Measurements from ENCODE around the gene NCCRP1. TPM values are rescaled to one million over a fixed set of nuclear protein-coding genes. Genes with fewer than 3 reads are reported as not detected.

Gene NCCRP1
- under 0.01 TPM for total RNA-seq

DNA sequence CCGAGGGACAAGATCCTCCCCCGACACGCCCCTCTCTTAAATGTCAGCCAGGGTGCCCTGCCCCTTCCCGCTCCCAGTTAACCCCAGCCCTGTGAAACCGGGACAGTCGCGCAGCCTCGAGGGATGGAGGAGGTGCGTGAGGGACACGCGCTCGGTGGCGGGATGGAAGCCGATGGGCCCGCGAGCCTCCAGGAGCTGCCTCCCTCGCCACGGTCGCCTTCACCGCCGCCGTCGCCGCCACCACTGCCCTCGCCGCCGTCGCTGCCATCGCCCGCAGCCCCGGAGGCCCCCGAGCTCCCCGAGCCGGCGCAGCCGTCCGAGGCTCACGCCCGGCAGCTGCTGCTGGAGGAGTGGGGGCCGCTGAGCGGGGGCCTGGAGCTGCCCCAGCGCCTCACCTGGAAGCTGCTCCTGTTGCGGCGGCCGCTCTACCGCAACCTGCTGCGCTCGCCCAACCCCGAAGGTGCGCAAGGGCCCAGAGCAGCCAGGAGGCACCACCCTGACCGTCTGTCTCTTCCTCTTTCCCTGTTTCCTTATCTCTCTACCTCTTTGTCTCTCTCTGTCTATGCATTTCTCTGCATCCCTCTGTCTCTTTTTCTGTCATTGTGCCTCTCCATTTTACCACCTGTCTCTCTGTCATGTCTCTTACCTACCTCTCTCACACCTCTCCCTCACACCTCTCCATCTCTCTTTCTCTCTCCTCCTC is at the start of gene NCCRP1:
Gene NCCRP1, plus strand, starts transcription at position 105 of the 703 bp plus-strand sequence. Its CDS starts 19 bp downstream, at position 124.
- DNase-seq (ENCODE audit: low read depth in 2 of 3, low spot score in 2 of 3), result no peak

- no peak for DNase-seq (ENCODE audit: low read depth in 2 of 3, low spot score in 2 of 3)
Observed at GRCh38 chr19:39147480-39147879, 49.3 kb upstream of the NCCRP1 start.

GRCh38 chr19:39148939-39149529 is 47.7 kb upstream of the NCCRP1 start:
- no peak for DNase-seq (ENCODE audit: low read depth in 2 of 3, low spot score in 2 of 3)

DNA sequence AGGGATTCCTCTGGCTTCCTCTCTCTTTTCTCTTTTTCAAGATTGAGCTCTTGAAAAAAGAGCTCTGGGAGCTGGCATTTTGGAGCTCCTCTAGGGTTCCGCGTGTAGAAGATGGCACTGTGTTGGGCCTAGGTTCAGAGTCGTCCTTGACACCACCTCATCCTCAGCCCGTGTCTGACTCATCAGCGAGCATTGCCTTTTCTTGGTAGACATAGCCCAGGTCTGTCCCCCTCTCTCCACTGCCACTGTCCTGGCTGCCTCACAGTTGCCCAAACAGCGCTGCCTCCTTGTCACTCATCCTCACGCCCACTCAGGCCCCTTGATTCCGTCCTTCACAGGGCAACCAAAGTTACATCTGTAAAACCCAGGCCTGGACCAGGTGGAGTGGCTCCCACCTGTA is 46.5 kb upstream of the NCCRP1 start:
- no peak for DNase-seq (ENCODE audit: low read depth in 2 of 3, low spot score in 2 of 3)

GRCh38 chr19:39150807-39151600 is 45.8 kb upstream of the NCCRP1 start:
- no peak for DNase-seq (ENCODE audit: low read depth in 2 of 3, low spot score in 2 of 3)

GRCh38 chr19:39152066-39152465 is 44.7 kb upstream of the NCCRP1 start:
- DNase-seq (ENCODE audit: low read depth in 2 of 3, low spot score in 2 of 3), result no peak

GRCh38 chr19:39154100-39154628 is 42.6 kb upstream of the NCCRP1 start:
- DNase-seq (ENCODE audit: low read depth in 2 of 3, low spot score in 2 of 3), result no peak

DNA sequence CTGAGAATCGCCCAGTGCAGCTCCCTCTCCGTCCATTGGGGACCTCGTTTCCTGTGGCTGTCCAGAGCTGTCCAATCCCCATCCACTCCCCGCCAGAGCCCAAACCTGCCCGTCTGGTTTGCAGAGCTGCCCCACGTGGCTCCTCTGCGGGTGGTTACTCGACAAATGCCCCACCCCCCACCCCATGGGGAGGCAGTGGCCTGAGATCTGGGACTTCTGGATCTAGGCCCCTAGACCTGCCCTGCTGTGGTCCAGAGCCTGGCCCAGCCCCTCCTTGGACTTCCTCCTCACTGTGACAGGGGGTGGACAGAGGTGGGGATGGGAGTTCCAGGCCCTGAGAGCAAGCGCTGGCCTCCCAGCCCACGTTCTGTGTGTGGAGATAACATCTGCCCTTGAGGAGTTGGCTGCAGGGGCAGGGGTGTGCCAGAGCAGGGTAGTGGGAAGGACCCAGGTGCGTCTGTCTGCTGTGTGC is 42.1 kb upstream of the NCCRP1 start:
- DNase-seq (ENCODE audit: low read depth in 2 of 3, low spot score in 2 of 3), result no peak

DNA sequence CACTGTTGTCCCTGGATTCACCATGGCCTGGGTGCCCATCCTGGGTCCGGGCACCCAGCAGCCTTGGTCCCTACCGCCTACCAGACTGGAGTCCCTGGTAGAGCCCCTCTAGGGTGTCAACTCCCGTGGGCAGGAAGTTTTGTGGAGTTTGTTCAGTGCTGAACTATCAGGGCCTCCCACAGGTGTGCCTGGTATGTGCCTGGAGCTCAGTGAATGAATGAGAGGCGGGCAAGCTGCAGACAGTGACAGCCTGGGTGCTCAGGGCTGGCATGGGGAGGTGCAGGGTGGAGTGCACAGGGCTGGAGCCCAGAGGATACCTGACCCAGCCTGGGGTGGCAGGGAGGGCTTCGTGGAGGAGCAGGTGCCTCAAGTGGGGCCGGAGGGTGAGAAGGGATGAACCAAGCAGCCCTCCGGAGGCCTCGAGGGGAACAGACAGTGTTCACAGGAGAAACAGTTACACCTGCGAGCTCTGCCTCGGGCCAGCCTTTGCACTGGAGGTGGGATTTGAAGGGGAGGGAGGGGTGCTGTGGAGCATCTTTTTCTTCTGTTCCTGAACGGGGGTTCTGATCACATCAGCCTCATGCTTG is 41.6 kb upstream of the NCCRP1 start:
- no peak for DNase-seq (ENCODE audit: low read depth in 2 of 3, low spot score in 2 of 3)

GRCh38 chr19:39155741-39156140 is 41.0 kb upstream of the NCCRP1 start:
- DNase-seq (ENCODE audit: low read depth in 2 of 3, low spot score in 2 of 3), result no peak

- DNase-seq (ENCODE audit: low read depth in 2 of 3, low spot score in 2 of 3), result no peak
Observed at GRCh38 chr19:39156326-39157230, 40.2 kb upstream of the NCCRP1 start.

- DNase-seq (ENCODE audit: low read depth in 2 of 3, low spot score in 2 of 3), result no peak
Observed at GRCh38 chr19:39157275-39157996, 39.3 kb upstream of the NCCRP1 start.

- DNase-seq (ENCODE audit: low read depth in 2 of 3, low spot score in 2 of 3), result no peak
Observed at GRCh38 chr19:39157997-39158389, 38.8 kb upstream of the NCCRP1 start.

DNA sequence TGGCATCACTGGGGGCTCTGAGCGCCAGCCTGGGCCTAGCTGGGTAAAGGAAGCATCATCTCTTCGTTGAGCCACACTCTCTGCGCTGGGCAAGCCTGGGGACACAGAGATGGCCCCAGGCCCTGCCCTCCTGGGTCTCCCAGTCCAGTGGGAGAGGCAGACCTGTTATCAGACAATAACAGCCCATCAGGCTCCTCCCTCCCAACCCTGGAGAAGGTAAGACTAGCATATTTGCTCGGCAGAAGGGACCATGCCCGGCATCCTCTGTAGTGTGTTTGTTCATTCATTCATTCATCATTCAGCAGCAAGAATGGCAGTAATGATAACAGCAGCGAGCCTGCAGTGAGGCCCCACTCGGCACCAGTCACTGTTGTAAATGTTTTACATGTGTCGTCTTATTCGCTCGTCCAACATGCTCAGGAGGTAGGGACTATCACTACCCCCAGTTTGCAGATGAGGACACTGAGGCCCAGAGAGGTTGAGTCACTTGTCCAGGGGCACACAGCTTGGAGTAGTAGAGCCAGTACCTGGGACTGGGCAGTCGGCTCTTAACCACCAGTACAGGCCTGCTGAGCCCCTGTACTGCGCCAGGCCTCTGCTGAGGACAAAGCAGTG is 38.0 kb upstream of the NCCRP1 start:
- no peak for DNase-seq (ENCODE audit: low read depth in 2 of 3, low spot score in 2 of 3)

DNA sequence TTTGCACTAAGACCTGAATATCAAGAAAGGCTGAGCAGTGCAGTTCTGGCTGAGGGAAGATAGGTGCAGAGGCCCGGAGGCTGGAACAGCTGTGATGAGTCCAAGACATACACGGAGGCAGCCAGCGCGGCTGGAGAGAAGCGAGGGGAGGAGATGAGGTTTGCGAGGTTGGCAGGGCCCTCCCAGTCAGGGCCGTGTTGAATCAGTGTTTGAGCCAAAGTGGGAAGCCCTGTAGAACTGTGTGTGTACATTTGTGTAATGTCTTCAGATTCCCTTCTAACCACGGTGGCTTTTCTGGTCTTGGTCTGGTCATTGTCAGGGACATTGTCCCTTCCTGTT is 36.3 kb upstream of the NCCRP1 start:
- no peak for DNase-seq (ENCODE audit: low read depth in 2 of 3, low spot score in 2 of 3)

- no peak for DNase-seq (ENCODE audit: low read depth in 2 of 3, low spot score in 2 of 3)
Observed at GRCh38 chr19:39160889-39161672, 35.7 kb upstream of the NCCRP1 start.

- no peak for DNase-seq (ENCODE audit: low read depth in 2 of 3, low spot score in 2 of 3)
Observed at GRCh38 chr19:39162441-39163043, 34.2 kb upstream of the NCCRP1 start.

DNA sequence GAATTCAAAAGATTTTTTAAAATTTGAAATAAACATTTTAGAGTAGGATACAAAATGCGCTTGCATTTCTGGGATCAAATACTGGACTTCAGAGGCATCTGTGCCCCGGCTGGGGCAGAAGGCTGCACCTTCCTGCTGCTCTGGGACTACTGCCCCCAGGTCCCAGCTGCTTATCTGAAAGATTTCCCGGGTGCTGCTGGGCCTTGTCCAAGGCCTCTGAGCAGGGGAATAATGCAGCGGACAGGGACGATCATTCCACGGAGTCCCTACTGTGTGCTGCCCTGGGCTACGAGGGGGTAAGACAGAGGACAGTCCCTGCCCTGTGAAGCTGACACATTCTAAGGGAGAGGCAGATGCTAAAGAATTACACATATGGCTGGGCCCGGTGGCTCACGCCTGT is 33.1 kb upstream of the NCCRP1 start:
- DNase-seq (ENCODE audit: low read depth in 2 of 3, low spot score in 2 of 3), result no peak

Data from hematopoietic multipotent progenitor cell (in vitro differentiated cells).